ENCODE data around the gene ADGRD1. TPM values are rescaled to one million over a fixed set of nuclear protein-coding genes. Genes with fewer than 3 reads are reported as not detected.
"Not testable (repeated sequence)": the region's sequence is repeated elsewhere in the genome, so short reads cannot be mapped to it uniquely, and the experiment has no call there.

ADGRD1 gene
- total RNA-seq, 4 donors from 2014 or later = 8.3 to 18.1 (median 12.5) TPM

GRCh38 chr12:130933269-130933995, 20.3 kb upstream of the ADGRD1 start:
- peaks cover 0 to 7% (median 0%) of the 10 kb centered on the region in 4 donors for H3K4me1 ChIP-seq
- intact Hi-C loops (cut with DNase I; ENCODE audit: low total_unique reads) = no loop called here
- H3K4me3 ChIP-seq = no peak overlapping the region
- in situ Hi-C loops (cut with MboI; ENCODE audit: low pct_ligation_motif_present in 1 of 4, low pct_unique_long_range_greater_than_20kb in 1 of 4, low sequenced_read_pairs in 3 of 4) = no loop called here
- no peaks in the 10 kb centered on the region for H3K36me3 ChIP-seq
- DNase-seq = no peak
- H3K27me3 ChIP-seq = no peaks in the 10 kb centered on the region
- WGBS, 2 donors (ENCODE audit: low coverage in 1 of 2) = 82% methylated on average over 37 of the region's 38 CpGs; no CpG with 5 or more reads in 1 of the 2 donors
- TF ChIP-seq CTCF (IDR thresholded peaks at IDR 0.05) = no peak
- H3K9me3 ChIP-seq = no peaks in the 10 kb centered on the region
- H3K27ac ChIP-seq = no peak overlapping the region

GRCh38 chr12:130934753-130935152, 19.0 kb upstream of the ADGRD1 start:
- Histone ChIP-seq H3K4me1 (peaks cover 0 to 7% (median 0%) of the 10 kb centered on the region in 4 donors), H3K36me3 (no peaks in the 10 kb centered on the region), H3K9me3 (no peaks in the 10 kb centered on the region), H3K27ac (no peak overlapping the region), H3K27me3 (no peaks in the 10 kb centered on the region), H3K4me3 (no peak overlapping the region)
- intact Hi-C loops (cut with DNase I; ENCODE audit: low total_unique reads) (no loop called here), in situ Hi-C loops (cut with MboI; ENCODE audit: low pct_ligation_motif_present in 1 of 4, low pct_unique_long_range_greater_than_20kb in 1 of 4, low sequenced_read_pairs in 3 of 4) (no loop called here)
- 79 to 94% methylated on average over 2 of the region's 2 CpGs for WGBS, 2 donors (ENCODE audit: low coverage in 1 of 2)
- TF ChIP-seq EP300 (IDR thresholded peaks at IDR 0.05; ENCODE audit: low read depth) (no peak), POLR2A (IDR thresholded peaks at IDR 0.05) (no peak), POLR2AphosphoS5 (IDR thresholded peaks at IDR 0.05) (no peak), CTCF (IDR thresholded peaks at IDR 0.05) (no peak)
- no peak for DNase-seq

GRCh38 chr12:130936561-130936960, 17.1 kb upstream of the ADGRD1 start:
- intact Hi-C loops (cut with DNase I; ENCODE audit: low total_unique reads) = no loop called here
- Histone ChIP-seq H3K9me3 (no peaks in the 10 kb centered on the region), H3K4me3 (no peak overlapping the region), H3K4me1 (peaks cover 0 to 7% (median 0%) of the 10 kb centered on the region in 4 donors), H3K36me3 (no peaks in the 10 kb centered on the region), H3K27me3 (no peaks in the 10 kb centered on the region), H3K27ac (no peak overlapping the region)
- 31 to 61% methylated on average over 2 of the region's 2 CpGs for WGBS, 2 donors (ENCODE audit: low coverage in 1 of 2)
- DNase-seq = no peak
- in situ Hi-C loops (cut with MboI; ENCODE audit: low pct_ligation_motif_present in 1 of 4, low pct_unique_long_range_greater_than_20kb in 1 of 4, low sequenced_read_pairs in 3 of 4) = no loop called here
- TF ChIP-seq CTCF (IDR thresholded peaks at IDR 0.05) = no peak
- TF ChIP-seq POLR2A (IDR thresholded peaks at IDR 0.05) = no peak
- TF ChIP-seq EP300 (IDR thresholded peaks at IDR 0.05; ENCODE audit: low read depth) = no peak
- no peak for TF ChIP-seq POLR2AphosphoS5 (IDR thresholded peaks at IDR 0.05)

GRCh38 chr12:130937063-130937462, 16.6 kb upstream of the ADGRD1 start:
- 64 to 73% methylated on average over 2 of the region's 2 CpGs for WGBS, 2 donors (ENCODE audit: low coverage in 1 of 2)
- Histone ChIP-seq H3K27ac (no peak overlapping the region), H3K27me3 (no peaks in the 10 kb centered on the region), H3K36me3 (no peaks in the 10 kb centered on the region), H3K4me3 (no peak overlapping the region), H3K4me1 (peaks cover 0 to 7% (median 0%) of the 10 kb centered on the region in 4 donors), H3K9me3 (no peaks in the 10 kb centered on the region)
- intact Hi-C loops (cut with DNase I; ENCODE audit: low total_unique reads) (no loop called here), in situ Hi-C loops (cut with MboI; ENCODE audit: low pct_ligation_motif_present in 1 of 4, low pct_unique_long_range_greater_than_20kb in 1 of 4, low sequenced_read_pairs in 3 of 4) (no loop called here)
- DNase-seq = no peak
- TF ChIP-seq POLR2A (IDR thresholded peaks at IDR 0.05) = no peak
- no peak for TF ChIP-seq EP300 (IDR thresholded peaks at IDR 0.05; ENCODE audit: low read depth)
- no peak for TF ChIP-seq CTCF (IDR thresholded peaks at IDR 0.05)
- TF ChIP-seq POLR2AphosphoS5 (IDR thresholded peaks at IDR 0.05) = no peak

- H3K27ac ChIP-seq; H3K27me3 ChIP-seq; in situ Hi-C loops (cut with MboI; ENCODE audit: low pct_ligation_motif_present in 1 of 4, low pct_unique_long_range_greater_than_20kb in 1 of 4, low sequenced_read_pairs in 3 of 4); H3K4me3 ChIP-seq; H3K36me3 ChIP-seq; intact Hi-C loops (cut with DNase I; ENCODE audit: low total_unique reads); H3K9me3 ChIP-seq; DNase-seq; H3K4me1 ChIP-seq: not testable (repeated sequence)
- 93% methylated on average over 2 to 3 of the region's 3 CpGs for WGBS, 2 donors (ENCODE audit: low coverage in 1 of 2)
Observed at GRCh38 chr12:130937546-130937945, 16.2 kb upstream of the ADGRD1 start.
